Sciatic nerve (tissue), 2 donors: Measurements from ENCODE around the gene ENTPD1. TPM values are rescaled to one million over a fixed set of nuclear protein-coding genes. Genes with fewer than 3 reads are reported as not detected.
"Not testable (repeated sequence)": the region's sequence is repeated elsewhere in the genome, so short reads cannot be mapped to it uniquely, and the experiment has no call there.

Source experiments
- ATAC-seq: fragments of 200-7000 bp; cut with Tn5 transposase; one replicate; pipeline ENCODE4 v1.9.1; 2020; ENCODE audit warnings: mild to moderate bottlenecking, moderate library complexity
- DNase-seq: peaks from one replicate; pipeline ENCODE4 v3.0.0-alpha.2; 2020; ENCODE audit warnings: low spot score
- intact Hi-C: fragments of 100-400 bp; cut with DNase I; formaldehyde crosslinking; loops from one replicate; pipeline ENCODE4 v1.14.2; 2022
- total RNA-seq: library from RNA; stranded (reverse); fragmentation: NEBNext Ultra II Directional; extraction: Animal tissue kit (Norgen Biotek cat#: 25700); gene quantifications from one replicate; pipeline ENCODE4 v1.2.1, GENCODE V29; 2021
- donor health status: DM: no; HTN: no; CAD: no.
- donor health status: DM: no; HTN: no; CAD: no.

Gene ENTPD1
- total RNA-seq, 1 donor from 2014 or later, result 28.7 TPM

GRCh38 chr10:95790982-95791381 is 35.0 kb downstream of the ENTPD1 start:
- DNase-seq, result no peak
- intact Hi-C loops, result no loop called here
- no peak for ATAC-seq

- no peak for ATAC-seq
- intact Hi-C loops, result no loop called here
- DNase-seq, result no peak
These were observed 35.5 kb downstream of the ENTPD1 start for GRCh38 chr10:95791425-95791979.

GRCh38 chr10:95792211-95792780 is 36.3 kb downstream of the ENTPD1 start:
- intact Hi-C loops, result no loop called here
- DNase-seq (no peak), ATAC-seq (no peak)

- DNase-seq (no peak), ATAC-seq (peak; percentile 88)
- intact Hi-C loops, result no loop called here
These were observed 36.9 kb downstream of the ENTPD1 start for GRCh38 chr10:95792874-95793285.

- no peak for DNase-seq
- peak; percentile 67 for ATAC-seq
- intact Hi-C loops, result no loop called here
These were observed 37.6 kb downstream of the ENTPD1 start for GRCh38 chr10:95793401-95794045.

- ATAC-seq (no peak), DNase-seq (no peak)
- intact Hi-C loops, result no loop called here
These were observed 38.2 kb downstream of the ENTPD1 start for GRCh38 chr10:95794195-95794594.

GRCh38 chr10:95795602-95796001 is 39.6 kb downstream of the ENTPD1 start:
- ATAC-seq (no peak), DNase-seq (no peak)
- intact Hi-C loops, result no loop called here

GRCh38 chr10:95796504-95796903 is 40.5 kb downstream of the ENTPD1 start:
- no peak for DNase-seq
- intact Hi-C loops, result no loop called here

GRCh38 chr10:95798096-95798855 is 42.3 kb downstream of the ENTPD1 start:
- intact Hi-C loops, result no loop called here
- ATAC-seq (peak; percentile 48), DNase-seq (no peak)

More at GRCh38 chr10:95796504-95796903, 40.5 kb downstream of the ENTPD1 start:
- no peak for ATAC-seq

- ATAC-seq, DNase-seq, intact Hi-C loops: not testable (repeated sequence)
These were observed 44.3 kb downstream of the ENTPD1 start for GRCh38 chr10:95800286-95800685.

GRCh38 chr10:95806687-95807380 is 50.9 kb downstream of the ENTPD1 start:
- DNase-seq, ATAC-seq, intact Hi-C loops: not testable (repeated sequence)

- ATAC-seq, DNase-seq, intact Hi-C loops: not testable (repeated sequence)
These were observed 52.8 kb downstream of the ENTPD1 start for GRCh38 chr10:95808705-95809308.

GRCh38 chr10:95809370-95810197 is 53.6 kb downstream of the ENTPD1 start:
- DNase-seq, result no peak
- ATAC-seq, result no peak
- intact Hi-C loops, result no loop called here

GRCh38 chr10:95810198-95810976 is 54.4 kb downstream of the ENTPD1 start:
- DNase-seq (no peak), ATAC-seq (no peak)
- intact Hi-C loops, result no loop called here

- ATAC-seq (no peak), DNase-seq (no peak)
- intact Hi-C loops, result no loop called here
These were observed 57.2 kb downstream of the ENTPD1 start for GRCh38 chr10:95813054-95813685.

GRCh38 chr10:95814011-95814727 is 58.2 kb downstream of the ENTPD1 start:
- intact Hi-C loops, result no loop called here
- ATAC-seq (peak; percentile 58), DNase-seq (no peak)
